Activated T-cell treated with anti-CD3 and anti-CD28 coated beads, Interleukin-2, amount 50 U/mL, for 72 hours (primary cell): ENCODE measurements around the gene FREM1. TPM values are rescaled to one million over a fixed set of nuclear protein-coding genes. Genes with fewer than 3 reads are reported as not detected.

ENCODE experiments used
- ATAC-seq, 2 donors: fragments of 150-1000 bp; cut with Tn5 transposase; replicated peaks in 1 of 2; 2 replicates each; pipeline ENCODE4 v1.10.0; 2021; ENCODE audit warnings: moderate library complexity in 2 of 2, mild to moderate bottlenecking in 1 of 2
- DNase-seq, 2 donors: peaks; one replicate each; pipeline ENCODE4 v3.0.0; 2021 to 2022; ENCODE audit warnings: mixed read lengths in 1 of 2
- H3K27ac Mint-ChIP-seq: one replicate; pipeline ENCODE4 v1.8.0; 2022; ENCODE audit warnings: mild to moderate bottlenecking, moderate library complexity, mixed read lengths
- H3K27me3 Mint-ChIP-seq: one replicate; pipeline ENCODE4 v1.8.0; 2022; ENCODE audit warnings: low read depth, mixed read lengths
- H3K36me3 Mint-ChIP-seq, 2 donors: one replicate each; pipeline ENCODE4 v1.8.0; 2022; ENCODE audit warnings: mixed read lengths in 2 of 2, mild to moderate bottlenecking in 1 of 2; ENCODE audit not compliant: insufficient read depth in 2 of 2
- H3K4me1 Mint-ChIP-seq: one replicate; pipeline ENCODE4 v1.8.0; 2022; ENCODE audit warnings: low read depth, mixed read lengths
- H3K4me3 Mint-ChIP-seq, 2 donors: one replicate each; pipeline ENCODE4 v1.8.0; 2022; ENCODE audit warnings: mild to moderate bottlenecking in 2 of 2, mixed read lengths in 2 of 2, moderate library complexity in 2 of 2
- H3K9me3 Mint-ChIP-seq, 2 donors: one replicate each; pipeline ENCODE4 v1.8.0; 2022; ENCODE audit warnings: mixed read lengths in 2 of 2
- total RNA-seq, 2 donors: library from RNA; stranded (reverse); gene quantifications; one replicate each; pipeline ENCODE4 v1.2.3, GENCODE V29; 2022

FREM1 gene, protein sequence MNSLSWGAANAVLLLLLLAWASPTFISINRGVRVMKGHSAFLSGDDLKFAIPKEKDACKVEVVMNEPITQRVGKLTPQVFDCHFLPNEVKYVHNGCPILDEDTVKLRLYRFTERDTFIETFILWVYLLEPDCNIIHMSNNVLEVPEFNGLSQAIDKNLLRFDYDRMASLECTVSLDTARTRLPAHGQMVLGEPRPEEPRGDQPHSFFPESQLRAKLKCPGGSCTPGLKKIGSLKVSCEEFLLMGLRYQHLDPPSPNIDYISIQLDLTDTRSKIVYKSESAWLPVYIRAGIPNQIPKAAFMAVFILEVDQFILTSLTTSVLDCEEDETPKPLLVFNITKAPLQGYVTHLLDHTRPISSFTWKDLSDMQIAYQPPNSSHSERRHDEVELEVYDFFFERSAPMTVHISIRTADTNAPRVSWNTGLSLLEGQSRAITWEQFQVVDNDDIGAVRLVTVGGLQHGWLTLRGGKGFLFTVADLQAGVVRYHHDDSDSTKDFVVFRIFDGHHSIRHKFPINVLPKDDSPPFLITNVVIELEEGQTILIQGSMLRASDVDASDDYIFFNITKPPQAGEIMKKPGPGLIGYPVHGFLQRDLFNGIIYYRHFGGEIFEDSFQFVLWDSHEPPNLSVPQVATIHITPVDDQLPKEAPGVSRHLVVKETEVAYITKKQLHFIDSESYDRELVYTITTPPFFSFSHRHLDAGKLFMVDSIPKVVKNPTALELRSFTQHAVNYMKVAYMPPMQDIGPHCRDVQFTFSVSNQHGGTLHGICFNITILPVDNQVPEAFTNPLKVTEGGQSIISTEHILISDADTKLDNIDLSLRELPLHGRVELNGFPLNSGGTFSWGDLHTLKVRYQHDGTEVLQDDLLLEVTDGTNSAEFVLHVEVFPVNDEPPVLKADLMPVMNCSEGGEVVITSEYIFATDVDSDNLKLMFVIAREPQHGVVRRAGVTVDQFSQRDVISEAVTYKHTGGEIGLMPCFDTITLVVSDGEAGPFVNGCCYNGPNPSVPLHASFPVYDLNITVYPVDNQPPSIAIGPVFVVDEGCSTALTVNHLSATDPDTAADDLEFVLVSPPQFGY (N-terminal part only)
- not detected for total RNA-seq

DNA sequence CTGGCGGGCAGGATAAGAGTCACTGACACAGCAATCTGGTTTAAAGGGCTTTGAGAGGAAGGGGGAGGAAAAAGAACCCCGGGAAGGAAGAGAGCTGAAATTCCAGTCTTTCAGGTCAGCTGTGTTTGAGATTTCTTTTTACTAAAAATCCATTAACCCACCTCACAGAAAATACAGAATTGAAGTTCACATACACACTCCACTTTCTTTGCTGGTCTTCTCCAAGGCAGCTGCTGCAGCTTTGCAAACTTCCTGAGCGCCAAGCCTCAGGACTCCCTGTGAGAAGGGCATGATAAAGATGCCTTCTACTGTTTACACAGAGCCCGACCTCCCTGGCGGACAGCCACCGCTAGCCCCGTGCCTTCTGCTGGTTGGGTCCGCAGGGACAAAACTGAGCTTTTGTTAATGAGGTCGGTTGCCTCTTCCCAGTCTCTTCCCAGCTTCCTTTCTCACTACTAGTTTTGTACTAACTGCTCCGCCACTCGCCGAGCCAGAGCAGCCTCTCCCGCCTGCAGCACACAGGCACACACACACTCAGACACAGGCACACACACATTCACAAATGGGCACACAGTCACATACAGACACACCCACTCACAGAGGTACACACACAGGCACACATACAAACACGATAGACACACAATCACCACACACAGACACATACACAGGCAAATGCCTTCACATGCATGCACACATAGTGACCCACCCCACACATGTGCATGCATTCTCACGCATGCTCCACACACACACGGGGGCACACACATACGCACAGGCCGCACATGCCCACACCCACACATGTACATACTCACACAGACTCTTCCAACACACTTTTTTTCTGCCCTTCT, at the start of gene FREM1:
TSS of gene FREM1 (minus strand) at position 468 of the 845 bp plus-strand sequence. CDS start 41,451 bp downstream, outside the sequence.
- H3K27ac Mint-ChIP-seq: no peak within 1 kb of the TSS
- H3K4me1 Mint-ChIP-seq: no peaks in the 10 kb centered on the region
- no peak within 1 kb of the TSS for H3K4me3 Mint-ChIP-seq
- H3K9me3 Mint-ChIP-seq: no peaks in the 10 kb centered on the region
- ATAC-seq: no peak
- no peaks in the 10 kb centered on the region for H3K27me3 Mint-ChIP-seq
- H3K36me3 Mint-ChIP-seq: no peaks in the 10 kb centered on the region
- no peak for DNase-seq

- Mint-ChIP-seq H3K27ac (no peak overlapping the region), H3K27me3 (no peaks in the 10 kb centered on the region), H3K4me3 (peak overlapping the region in 1 of 2 donors; percentile 20), H3K36me3 (peaks cover 0 to 2% of the 10 kb centered on the region in 2 donors), H3K9me3 (peaks cover 2% of the 10 kb centered on the region in 2 donors), H3K4me1 (peaks cover 45% of the 10 kb centered on the region)
- ATAC-seq (peak; percentile 79 to 81), DNase-seq (no peak)
Measured at GRCh38 chr9:14958989-14959388, 48.8 kb upstream of the FREM1 start.

GRCh38 chr9:14957109-14957508, 46.9 kb upstream of the FREM1 start:
- H3K27me3 Mint-ChIP-seq: no peaks in the 10 kb centered on the region
- H3K36me3 Mint-ChIP-seq: peaks cover 0 to 7% of the 10 kb centered on the region in 2 donors
- no peak for DNase-seq
- H3K9me3 Mint-ChIP-seq: peaks cover 6 to 8% of the 10 kb centered on the region in 2 donors
- ATAC-seq: no peak
- peaks cover 45% of the 10 kb centered on the region for H3K4me1 Mint-ChIP-seq
- no peak overlapping the region for H3K4me3 Mint-ChIP-seq
- H3K27ac Mint-ChIP-seq: no peak overlapping the region

- no peak for DNase-seq
- ATAC-seq: no peak
- H3K4me3 Mint-ChIP-seq: no peak overlapping the region
- no peak overlapping the region for H3K27ac Mint-ChIP-seq
- H3K27me3 Mint-ChIP-seq: no peaks in the 10 kb centered on the region
- H3K4me1 Mint-ChIP-seq: peaks cover 36% of the 10 kb centered on the region
- H3K9me3 Mint-ChIP-seq: peaks cover 8% of the 10 kb centered on the region in 2 donors
- H3K36me3 Mint-ChIP-seq: peaks cover 0 to 7% of the 10 kb centered on the region in 2 donors
Measured at GRCh38 chr9:14956208-14956607, 46.0 kb upstream of the FREM1 start.

DNA sequence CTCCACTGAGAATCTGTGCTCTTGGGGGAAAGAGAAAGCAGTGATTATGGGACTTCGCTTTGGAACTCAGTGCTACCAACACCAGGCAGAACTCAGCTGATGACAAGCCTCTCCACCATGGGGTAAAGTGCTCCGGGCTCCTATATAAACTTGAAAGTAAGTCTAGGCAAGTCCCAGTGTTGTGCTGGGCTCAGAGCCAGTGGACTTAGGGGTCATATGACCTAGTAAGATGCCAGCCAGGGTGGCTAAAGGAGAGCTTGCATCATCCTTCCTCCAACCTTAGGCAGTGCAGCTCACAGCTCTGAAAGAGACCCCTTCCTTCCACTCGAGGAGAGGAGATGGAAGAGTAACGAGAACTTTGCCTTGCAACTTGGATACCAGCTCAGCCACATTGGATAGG, 35.1 kb upstream of the FREM1 start:
- DNase-seq (no peak), ATAC-seq (no peak)
- no peaks in the 10 kb centered on the region for H3K36me3 Mint-ChIP-seq
- no peaks in the 10 kb centered on the region for H3K9me3 Mint-ChIP-seq
- H3K27ac Mint-ChIP-seq: no peak overlapping the region
- H3K4me3 Mint-ChIP-seq: no peak overlapping the region
- H3K27me3 Mint-ChIP-seq: no peaks in the 10 kb centered on the region
- H3K4me1 Mint-ChIP-seq: no peaks in the 10 kb centered on the region

GRCh38 chr9:14941501-14942405, 31.5 kb upstream of the FREM1 start:
- Mint-ChIP-seq H3K9me3 (no peaks in the 10 kb centered on the region), H3K4me1 (no peaks in the 10 kb centered on the region), H3K4me3 (no peak overlapping the region), H3K36me3 (no peaks in the 10 kb centered on the region), H3K27ac (no peak overlapping the region), H3K27me3 (no peaks in the 10 kb centered on the region)
- no peak for ATAC-seq
- no peak for DNase-seq

DNA sequence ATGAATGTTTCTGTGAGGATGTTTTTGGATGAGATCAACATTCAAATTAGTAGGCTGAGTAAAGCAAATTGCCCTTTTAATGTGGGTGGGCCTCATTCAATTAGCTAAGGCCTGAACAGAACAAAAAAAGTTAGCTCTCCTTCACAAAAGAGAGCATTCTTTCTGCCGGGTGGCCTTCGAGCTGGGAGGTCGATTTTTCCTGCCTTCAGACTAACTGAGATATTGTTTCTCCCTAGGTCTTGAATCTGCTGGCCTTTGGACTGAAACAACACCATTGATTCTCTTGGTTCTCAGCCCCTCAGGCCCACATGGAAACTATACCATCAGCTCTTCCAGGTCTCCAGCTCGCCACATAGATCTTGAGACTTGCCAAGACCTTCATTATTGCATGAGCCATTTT, 29.1 kb upstream of the FREM1 start:
- no peak overlapping the region for H3K4me3 Mint-ChIP-seq
- H3K9me3 Mint-ChIP-seq: no peaks in the 10 kb centered on the region
- no peaks in the 10 kb centered on the region for H3K27me3 Mint-ChIP-seq
- no peaks in the 10 kb centered on the region for H3K4me1 Mint-ChIP-seq
- ATAC-seq (no peak), DNase-seq (no peak)
- H3K36me3 Mint-ChIP-seq: no peaks in the 10 kb centered on the region
- H3K27ac Mint-ChIP-seq: no peak overlapping the region

DNA sequence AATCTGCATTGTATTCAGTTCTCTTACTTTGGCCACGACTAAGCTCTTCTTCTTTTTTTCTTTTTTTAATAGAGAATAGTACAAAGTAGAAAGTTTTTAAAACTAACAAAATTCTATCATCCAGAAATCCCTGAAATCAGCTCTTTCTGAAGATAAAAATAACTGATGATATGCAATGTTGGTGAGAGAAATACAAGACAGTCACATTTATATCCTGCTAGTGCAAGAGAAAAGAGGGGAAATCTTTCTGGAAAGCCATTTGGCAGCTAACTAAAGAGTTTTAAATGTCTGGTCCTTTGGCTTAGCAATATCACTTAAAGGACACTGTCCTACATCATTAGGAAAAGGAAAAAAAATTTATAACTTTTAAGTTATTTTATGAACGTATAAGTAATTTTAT, 27.0 kb upstream of the FREM1 start:
- DNase-seq (no peak), ATAC-seq (no peak)
- Mint-ChIP-seq H3K27ac (no peak overlapping the region), H3K9me3 (no peaks in the 10 kb centered on the region), H3K4me3 (no peak overlapping the region), H3K27me3 (no peaks in the 10 kb centered on the region), H3K36me3 (no peaks in the 10 kb centered on the region), H3K4me1 (no peaks in the 10 kb centered on the region)

DNA sequence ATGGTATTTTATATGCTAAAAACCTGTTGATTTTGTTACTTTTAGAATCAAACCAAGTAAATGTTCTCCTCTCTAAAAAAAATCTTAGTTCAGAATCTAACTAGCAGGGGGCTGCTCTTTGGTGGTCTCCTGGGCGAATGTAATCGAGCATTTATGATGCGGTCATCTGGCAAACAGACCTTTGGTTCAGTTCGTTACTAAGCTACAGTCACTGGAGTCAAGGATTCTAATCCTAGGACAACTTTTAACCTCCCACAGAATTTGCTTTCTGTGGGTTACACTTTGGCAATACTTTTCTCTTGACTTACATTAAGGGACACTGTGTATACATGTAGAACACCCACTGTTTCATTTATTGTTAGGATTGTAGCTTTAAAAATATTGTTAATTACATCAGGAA, 26.3 kb upstream of the FREM1 start:
- H3K36me3 Mint-ChIP-seq: no peaks in the 10 kb centered on the region
- no peak for ATAC-seq
- no peak overlapping the region for H3K27ac Mint-ChIP-seq
- H3K9me3 Mint-ChIP-seq: no peaks in the 10 kb centered on the region
- no peak for DNase-seq
- no peak overlapping the region for H3K4me3 Mint-ChIP-seq
- H3K4me1 Mint-ChIP-seq: no peaks in the 10 kb centered on the region
- H3K27me3 Mint-ChIP-seq: no peaks in the 10 kb centered on the region

DNA sequence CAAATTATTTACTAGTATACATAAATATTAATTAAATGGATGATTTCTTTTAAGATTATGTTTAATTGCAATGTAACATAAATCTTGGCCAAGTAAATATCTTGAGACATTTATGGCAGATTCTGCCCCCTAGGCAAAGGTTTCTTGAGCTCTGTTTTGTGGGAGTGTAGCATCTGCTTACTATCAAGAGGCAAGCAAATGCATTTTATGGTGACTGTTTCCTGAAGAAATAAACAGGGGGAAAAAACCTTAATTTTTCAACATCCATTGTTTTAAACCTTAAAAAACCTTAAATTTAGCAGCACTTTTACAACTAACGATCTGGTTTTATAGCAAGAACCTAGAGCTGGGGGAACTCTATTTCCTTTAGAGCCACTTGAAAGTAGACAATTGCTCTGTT, 25.7 kb upstream of the FREM1 start:
- Mint-ChIP-seq H3K27ac (no peak overlapping the region), H3K27me3 (no peaks in the 10 kb centered on the region), H3K4me3 (no peak overlapping the region), H3K4me1 (no peaks in the 10 kb centered on the region), H3K9me3 (no peaks in the 10 kb centered on the region), H3K36me3 (no peaks in the 10 kb centered on the region)
- DNase-seq (no peak), ATAC-seq (no peak)

DNA sequence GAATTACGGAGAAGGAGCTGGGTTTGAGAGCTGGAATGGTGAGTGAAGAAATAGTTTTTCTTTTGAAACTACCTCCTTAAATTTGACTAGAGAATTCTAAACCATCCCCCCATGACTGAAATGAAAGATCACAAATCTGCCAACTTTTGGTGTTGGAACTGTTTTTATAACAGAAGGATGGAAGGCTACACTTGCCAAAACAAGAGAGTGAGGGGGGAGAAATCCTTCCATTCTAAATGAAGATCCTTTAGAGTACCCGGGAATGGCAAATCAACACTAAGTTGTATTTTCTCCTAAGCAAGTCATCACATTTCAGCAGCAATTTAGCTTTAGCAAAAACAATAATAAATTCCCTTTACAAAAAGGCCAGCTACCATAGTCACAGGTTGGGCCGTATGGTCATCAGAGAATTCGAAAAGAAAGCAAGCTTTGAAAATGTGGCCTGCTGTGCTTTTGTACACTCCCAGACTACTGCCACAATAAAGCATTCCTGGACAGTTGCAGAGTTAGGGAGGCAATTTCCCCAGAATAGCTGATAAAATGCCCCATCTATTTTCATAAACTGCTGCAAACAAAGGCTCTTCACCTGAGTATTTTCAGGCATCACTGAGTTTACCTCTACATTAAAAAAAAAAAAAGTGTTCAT, 25.0 kb upstream of the FREM1 start:
- no peak overlapping the region for H3K4me3 Mint-ChIP-seq
- DNase-seq (no peak), ATAC-seq (no peak)
- H3K36me3 Mint-ChIP-seq: no peaks in the 10 kb centered on the region
- H3K9me3 Mint-ChIP-seq: no peaks in the 10 kb centered on the region
- H3K4me1 Mint-ChIP-seq: no peaks in the 10 kb centered on the region
- H3K27me3 Mint-ChIP-seq: no peaks in the 10 kb centered on the region
- no peak overlapping the region for H3K27ac Mint-ChIP-seq
